ENCODE results near the gene GRB2.
A peak's percentile ranks its signal among the peaks of the same experiment; 100 is the strongest.
"Not testable (repeated sequence)": the region's sequence is repeated elsewhere in the genome, so short reads cannot be mapped to it uniquely, and the experiment has no call there.

Gene GRB2

GRCh38 chr17:75405365-75406221, at the start of gene GRB2:
GRB2 (minus strand) TSS chr17:75405678; CDS start chr17:75393628, 12,050 bp downstream.
- peak; percentile 100 for DNase-seq

GRCh38 chr17:75454672-75455071, 49.2 kb upstream of the GRB2 start:
- not testable (repeated sequence) for DNase-seq

- peak; percentile 3 for DNase-seq
Measured at GRCh38 chr17:75454193-75454592, 48.7 kb upstream of the GRB2 start.

- no peak for DNase-seq
Measured at GRCh38 chr17:75450270-75450669, 44.8 kb upstream of the GRB2 start.

- DNase-seq: no peak
Measured at GRCh38 chr17:75447951-75448856, 42.7 kb upstream of the GRB2 start.

GRCh38 chr17:75445896-75446295, 40.4 kb upstream of the GRB2 start:
- DNase-seq: not testable (repeated sequence)

GRCh38 chr17:75445296-75445695, 39.8 kb upstream of the GRB2 start:
- no peak for DNase-seq

- no peak for DNase-seq
Measured at GRCh38 chr17:75442168-75443103, 37.0 kb upstream of the GRB2 start.

GRCh38 chr17:75440738-75441448, 35.4 kb upstream of the GRB2 start:
- DNase-seq: no peak

GRCh38 chr17:75439287-75439686, 33.8 kb upstream of the GRB2 start:
- DNase-seq: no peak

- DNase-seq: not testable (repeated sequence)
Measured at GRCh38 chr17:75437404-75437803, 31.9 kb upstream of the GRB2 start.

GRCh38 chr17:75434433-75434832, 29.0 kb upstream of the GRB2 start:
- not testable (repeated sequence) for DNase-seq

- DNase-seq: no peak
Measured at GRCh38 chr17:75433218-75433783, 27.8 kb upstream of the GRB2 start.

GRCh38 chr17:75430159-75430974, 24.9 kb upstream of the GRB2 start:
- no peak for DNase-seq

- DNase-seq: no peak
Measured at GRCh38 chr17:75428543-75429469, 23.3 kb upstream of the GRB2 start.

GRCh38 chr17:75418531-75418930, 13.1 kb upstream of the GRB2 start:
- no peak for DNase-seq

GRCh38 chr17:75417054-75417580, 11.6 kb upstream of the GRB2 start:
- DNase-seq: no peak

GRCh38 chr17:75416006-75416405, 10.5 kb upstream of the GRB2 start:
- no peak for DNase-seq

GRCh38 chr17:75414488-75414887, 9.0 kb upstream of the GRB2 start:
- no peak for DNase-seq

Measured in activated CD4-positive, alpha-beta T cell treated with anti-CD3 and anti-CD28 coated beads, Interleukin-2, Interleukin-6, amounts not matched to agents 100 ng/mL and 50 ng/mL, durations not matched to agents 16 hours and 8 hours (primary cell).